Astrocyte (in vitro differentiated cells and primary cell): ENCODE results near the gene CERS3.

Source experiments
- CTCF ChIP-seq: IDR thresholded peaks from 2 replicates; pipeline ENCODE4 v1.5.1; 2011; ENCODE audit warnings: low read depth, mild to moderate bottlenecking, inconsistent platforms, low read length, moderate library complexity; ENCODE audit not compliant: insufficient read depth
- EZH2 ChIP-seq: IDR thresholded peaks from 2 replicates; pipeline ENCODE4 v1.6.1; 2012; ENCODE audit warnings: mild to moderate bottlenecking, low read length, inconsistent platforms; ENCODE audit not compliant: insufficient read depth

GRCh38 chr15:100384108-100384410 lies 144.7 kb downstream of the CERS3 start:
- TF ChIP-seq CTCF: no peak
- TF ChIP-seq EZH2: no peak
